Fibroblast of skin of left biceps (primary cell): Measurements from ENCODE around the gene PAEP.
"Not testable (repeated sequence)": the region's sequence is repeated elsewhere in the genome, so short reads cannot be mapped to it uniquely, and the experiment has no call there.

Experiments used
- DNase-seq, 2 experiments: peaks; one replicate each; pipeline ENCODE4 v3.0.0-alpha.2; 2013; ENCODE audit warnings: low read depth in 2 of 2

The PAEP gene

GRCh38 chr9:135526089-135526729 lies 35.3 kb upstream of the PAEP start:
- DNase-seq: no peak

GRCh38 chr9:135526730-135527571 lies 34.6 kb upstream of the PAEP start:
- DNase-seq: no peak

- DNase-seq: not testable (repeated sequence)
These were observed 32.6 kb upstream of the PAEP start for GRCh38 chr9:135528842-135529435.

- no peak for DNase-seq
These were observed 31.4 kb upstream of the PAEP start for GRCh38 chr9:135530146-135530545.

GRCh38 chr9:135531096-135531495 lies 30.5 kb upstream of the PAEP start:
- no peak for DNase-seq

- no peak for DNase-seq
These were observed 28.4 kb upstream of the PAEP start for GRCh38 chr9:135533113-135533512.

GRCh38 chr9:135533674-135534073 lies 27.9 kb upstream of the PAEP start:
- no peak for DNase-seq

GRCh38 chr9:135534192-135534711 lies 27.3 kb upstream of the PAEP start:
- DNase-seq: not testable (repeated sequence)

- DNase-seq: not testable (repeated sequence)
These were observed 26.7 kb upstream of the PAEP start for GRCh38 chr9:135534826-135535225.

GRCh38 chr9:135535631-135536030 lies 25.9 kb upstream of the PAEP start:
- DNase-seq: not testable (repeated sequence)

GRCh38 chr9:135536216-135536615 lies 25.3 kb upstream of the PAEP start:
- DNase-seq: peak; percentile 11 to 22

GRCh38 chr9:135543262-135543894 lies 18.2 kb upstream of the PAEP start:
- not testable (repeated sequence) for DNase-seq

- DNase-seq: no peak
These were observed 16.4 kb upstream of the PAEP start for GRCh38 chr9:135544981-135545635.

GRCh38 chr9:135545646-135546176 lies 15.8 kb upstream of the PAEP start, which contains the start of gene OBP2A:
OBP2A (plus strand) TSS chr9:135546126; CDS start chr9:135546181, 55 bp downstream.
- DNase-seq: not testable (repeated sequence)

GRCh38 chr9:135546792-135547617 lies 14.6 kb upstream of the PAEP start:
- not testable (repeated sequence) for DNase-seq

GRCh38 chr9:135547756-135548736 lies 13.5 kb upstream of the PAEP start:
- no peak for DNase-seq

GRCh38 chr9:135549478-135550343 lies 11.8 kb upstream of the PAEP start:
- not testable (repeated sequence) for DNase-seq

- no peak for DNase-seq
These were observed 11.1 kb upstream of the PAEP start for GRCh38 chr9:135550344-135550918.
